Upper lobe of left lung (tissue), 6 donors: ENCODE results near the gene CREG1. TPM values are rescaled to one million over a fixed set of nuclear protein-coding genes. Genes with fewer than 3 reads are reported as not detected.
"Not testable (repeated sequence)": the region's sequence is repeated elsewhere in the genome, so short reads cannot be mapped to it uniquely, and the experiment has no call there.

ENCODE experiments used
- ATAC-seq, 2 donors: fragments of 200-7000 bp; cut with Tn5 transposase; one replicate each; pipeline ENCODE4 v1.9.1; 2022; ENCODE audit warnings: mild to moderate bottlenecking in 2 of 2, moderate library complexity in 2 of 2; ENCODE audit not compliant: low FRiP score in 2 of 2
- DNase-seq, 2 donors: peaks; one replicate each; pipeline ENCODE4 v3.0.0-alpha.2; 2019 to 2020
- H3K27ac ChIP-seq, 4 donors: fragments of 200-600 bp; sonication (generic); one replicate each; pipeline ENCODE4 v1.5.1; 2016 to 2019
- H3K27me3 ChIP-seq, 4 donors: fragments of 200-600 bp; sonication (generic); one replicate each; pipeline ENCODE4 v1.5.1; 2017 to 2019
- H3K36me3 ChIP-seq, 4 donors: fragments of 200-600 bp; sonication (generic); one replicate each; pipeline ENCODE4 v1.5.1; 2016 to 2019
- H3K4me1 ChIP-seq, 4 donors: fragments of 200-600 bp; sonication (generic); one replicate each; pipeline ENCODE4 v1.5.1; 2018 to 2019
- H3K4me3 ChIP-seq, 4 donors: fragments of 200-600 bp; sonication (generic); one replicate each; pipeline ENCODE4 v1.5.1; 2017 to 2019; ENCODE audit warnings: mild to moderate bottlenecking in 2 of 4, moderate library complexity in 1 of 4
- H3K9me3 ChIP-seq, 4 donors: fragments of 200-600 bp; sonication (generic); one replicate each; pipeline ENCODE4 v1.5.1; 2018 to 2019
- CTCF ChIP-seq, 6 experiments: fragments of 450-650 bp in 4 of 6; fragments of 200-600 bp in 2 of 6; sonication (generic) in 2 of 6; IDR thresholded peaks; one replicate each; pipeline ENCODE4 v1.5.1; 2016 to 2019; ENCODE audit warnings: antibody characterized with exemption in 6 of 6
- EP300 ChIP-seq, 4 donors: sonication (generic); formaldehyde crosslinking; IDR thresholded peaks; one replicate each; pipeline ENCODE4 v1.5.1; 2017; ENCODE audit warnings: antibody characterized with exemption in 4 of 4, control low read depth in 2 of 4
- POLR2A ChIP-seq, 4 donors: fragments of 450-650 bp; IDR thresholded peaks; one replicate each; pipeline ENCODE4 v1.5.1; 2016 to 2017; ENCODE audit warnings: antibody characterized with exemption in 4 of 4, mild to moderate bottlenecking in 2 of 4
- POLR2AphosphoS5 ChIP-seq, 2 donors: sonication (generic); formaldehyde crosslinking; IDR thresholded peaks; one replicate each; pipeline ENCODE4 v1.5.1; 2017; ENCODE audit warnings: antibody characterized with exemption in 2 of 2
- WGBS, 2 donors: methylation state at CpG; one replicate each; pipeline ENCODE4 v1.1.5; 2017 to 2018; 5-methylcytosine and 5-hydroxymethylcytosine counted together
- total RNA-seq, 6 donors: library from RNA; depleted of rRNA in 4 of 6; stranded (reverse); fragments of >200 nt in 4 of 6; gene quantifications; one replicate each; pipeline versions ENCODE4 v1.1.0 to v1.2.1, GENCODE V29; 2016 to 2021
- donor health status: DM: no; HTN: no; CAD: no; lungs with moderate emphysema.
- donor health status: DM: no; HTN: yes; CAD: no; lungs with severe emphysema.

Gene CREG1
- total RNA-seq, 6 donors from 2014 or later = 114 to 235 (median 141) TPM

GRCh38 chr1:167578939-167579521 lies 25.5 kb upstream of the CREG1 start:
- WGBS, 2 donors = 86 to 92% methylated on average over 2 of the region's 2 CpGs
- TF ChIP-seq CTCF (IDR thresholded peaks at IDR 0.05) (no peak), POLR2A (IDR thresholded peaks at IDR 0.05) (no peak), EP300 (IDR thresholded peaks at IDR 0.05) (no peak), POLR2AphosphoS5 (IDR thresholded peaks at IDR 0.05) (no peak)
- Histone ChIP-seq H3K27me3 (no peaks in the 10 kb centered on the region), H3K27ac (no peak overlapping the region), H3K4me3 (no peak overlapping the region), H3K9me3 (no peaks in the 10 kb centered on the region), H3K36me3 (no peaks in the 10 kb centered on the region), H3K4me1 (peaks cover 0 to 8% (median 0%) of the 10 kb centered on the region in 4 donors)
- DNase-seq = no peak
- ATAC-seq = no peak

DNA sequence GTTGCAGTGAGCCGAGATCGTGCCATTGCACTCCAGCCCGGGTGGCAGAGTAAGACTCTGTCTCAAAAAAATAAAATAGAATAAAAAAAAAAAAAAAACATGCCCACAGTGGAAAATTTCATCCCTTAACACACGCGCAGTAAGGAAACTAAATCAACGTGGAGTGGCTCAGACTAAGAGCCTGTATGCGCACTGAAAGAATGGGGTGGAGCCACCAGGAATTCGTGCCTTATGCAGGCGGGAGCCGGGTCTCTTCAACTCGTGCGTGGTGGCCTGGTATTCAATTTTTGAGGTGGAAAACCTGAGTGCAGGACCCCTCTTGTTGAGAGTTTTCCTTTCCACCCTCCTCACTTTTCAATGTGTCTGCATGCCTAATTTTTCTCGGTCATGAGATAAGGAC lies 22.1 kb upstream of the CREG1 start:
- 72 to 77% methylated on average over 13 of the region's 13 CpGs for WGBS, 2 donors
- Histone ChIP-seq H3K27ac (no peak overlapping the region), H3K4me1 (peaks cover 0 to 19% (median 0%) of the 10 kb centered on the region in 4 donors), H3K36me3 (no peaks in the 10 kb centered on the region), H3K4me3 (no peak overlapping the region), H3K9me3 (no peaks in the 10 kb centered on the region), H3K27me3 (no peaks in the 10 kb centered on the region)
- TF ChIP-seq EP300 (IDR thresholded peaks at IDR 0.05) (no peak), POLR2A (IDR thresholded peaks at IDR 0.05) (no peak), CTCF (IDR thresholded peaks at IDR 0.05) (no peak), POLR2AphosphoS5 (IDR thresholded peaks at IDR 0.05) (no peak)
- DNase-seq (no peak), ATAC-seq (no peak)

GRCh38 chr1:167573035-167573434 lies 19.5 kb upstream of the CREG1 start:
- ATAC-seq = no peak
- no peaks in the 10 kb centered on the region for H3K9me3 ChIP-seq

GRCh38 chr1:167570712-167571111 lies 17.1 kb upstream of the CREG1 start:
- 88 to 92% methylated on average over 6 of the region's 6 CpGs for WGBS, 2 donors
- DNase-seq, H3K27ac ChIP-seq, H3K36me3 ChIP-seq, H3K9me3 ChIP-seq, ATAC-seq, H3K4me3 ChIP-seq, H3K27me3 ChIP-seq: not testable (repeated sequence)
- H3K4me1 ChIP-seq = peaks cover 0 to 16% (median under 1%) of the 10 kb centered on the region in 4 donors

More at GRCh38 chr1:167573035-167573434, 19.5 kb upstream of the CREG1 start:
- WGBS, 2 donors = 49 to 56% methylated on average over 2 of the region's 2 CpGs
- Histone ChIP-seq H3K27me3 (no peaks in the 10 kb centered on the region), H3K4me3 (no peak overlapping the region), H3K27ac (no peak overlapping the region), H3K4me1 (peaks cover 0 to 19% (median 0%) of the 10 kb centered on the region in 4 donors), H3K36me3 (no peaks in the 10 kb centered on the region)
- TF ChIP-seq POLR2A (IDR thresholded peaks at IDR 0.05) (no peak), POLR2AphosphoS5 (IDR thresholded peaks at IDR 0.05) (no peak), EP300 (IDR thresholded peaks at IDR 0.05) (no peak), CTCF (IDR thresholded peaks at IDR 0.05) (no peak)
- DNase-seq = no peak

DNA sequence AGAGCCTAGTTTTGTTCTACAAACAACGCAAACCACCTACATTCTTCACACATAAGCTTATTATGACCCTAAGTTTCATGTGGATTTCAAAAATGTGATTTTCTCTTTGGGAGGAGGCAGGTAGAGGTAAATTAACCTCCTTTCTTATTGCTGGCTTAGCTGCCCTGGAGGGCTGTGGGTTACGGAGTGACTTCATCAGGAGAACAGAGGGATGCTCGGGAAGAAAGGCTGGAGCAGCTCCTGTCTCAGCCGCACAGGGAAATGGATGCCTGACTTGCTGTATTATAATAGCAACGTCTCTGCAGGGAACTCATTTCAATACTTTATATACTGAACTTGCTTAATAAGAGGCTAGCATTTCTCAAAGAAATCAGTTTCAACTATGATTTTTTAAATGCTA lies 14.1 kb upstream of the CREG1 start:
- DNase-seq (no peak), ATAC-seq (no peak)
- no peaks in the 10 kb centered on the region for H3K9me3 ChIP-seq
- H3K4me1 ChIP-seq = peaks cover 4 to 32% (median 9%) of the 10 kb centered on the region in 4 donors
- TF ChIP-seq POLR2A (IDR thresholded peaks at IDR 0.05) = no peak
- TF ChIP-seq EP300 (IDR thresholded peaks at IDR 0.05) = no peak
- no peak for TF ChIP-seq POLR2AphosphoS5 (IDR thresholded peaks at IDR 0.05)
- TF ChIP-seq CTCF (IDR thresholded peaks at IDR 0.05) = no peak
- no peaks in the 10 kb centered on the region for H3K27me3 ChIP-seq
- H3K4me3 ChIP-seq = no peak overlapping the region
- WGBS, 2 donors = 86 to 87% methylated on average over 5 of the region's 5 CpGs
- no peaks in the 10 kb centered on the region for H3K36me3 ChIP-seq
- no peak overlapping the region for H3K27ac ChIP-seq
